HL-60/S4 (cell line): ENCODE data around the gene TLE3.

Experiments used
- in situ Hi-C: fragments of 300-500 bp; cut with MboI; formaldehyde crosslinking; loops from 2 replicates; pipeline ENCODE4 v1.14.3; 2022; ENCODE audit warnings: low sequenced_read_pairs

The TLE3 gene

GRCh38 chr15:70034141-70034540 lies 63.6 kb downstream of the TLE3 start:
- in situ Hi-C loops, result no loop called here

GRCh38 chr15:70033529-70034140 lies 64.1 kb downstream of the TLE3 start:
- in situ Hi-C loops, result no loop called here

DNA sequence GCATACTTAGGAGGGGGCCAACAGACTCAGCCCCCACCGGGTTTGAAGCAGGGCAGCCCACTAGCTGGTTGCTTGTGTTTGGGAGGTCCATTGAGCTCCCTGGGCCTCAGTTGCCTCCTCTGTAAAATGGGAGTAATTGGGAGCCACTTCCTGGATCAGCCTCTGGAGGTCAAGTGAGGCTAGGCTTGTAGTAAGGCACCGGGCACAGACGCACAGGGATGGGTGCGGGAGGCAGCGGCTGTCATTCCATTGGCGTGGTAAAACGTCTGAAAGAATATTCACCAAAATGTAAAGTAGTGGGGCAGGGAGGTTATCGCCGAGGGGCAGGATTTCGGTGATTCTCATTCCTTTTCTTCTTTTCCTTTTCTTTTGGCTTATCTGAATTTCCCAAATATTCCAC lies 64.6 kb downstream of the TLE3 start:
- in situ Hi-C loops, result no loop called here

DNA sequence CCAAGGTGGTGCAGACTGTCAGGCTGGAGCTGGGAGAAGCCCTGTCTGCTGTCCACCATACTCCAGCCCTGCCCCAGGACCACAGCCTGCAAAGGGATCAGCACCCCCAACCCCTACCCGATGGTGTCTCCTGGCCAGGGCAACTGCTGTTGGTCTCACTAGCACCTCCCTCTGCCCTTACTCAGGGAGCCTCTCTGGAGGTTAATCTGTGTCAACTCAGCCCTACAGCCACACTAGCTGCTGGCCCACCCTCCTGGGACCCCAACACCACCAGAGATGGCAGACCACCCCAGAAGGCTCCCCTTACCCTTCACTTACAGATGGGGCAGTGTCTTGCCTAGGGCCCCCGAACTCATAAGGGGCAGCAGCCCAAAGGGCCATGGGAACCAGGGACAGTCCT lies 65.2 kb downstream of the TLE3 start:
- in situ Hi-C loops, result no loop called here

- in situ Hi-C loops, result no loop called here
Observed at GRCh38 chr15:70031713-70032112, 66.0 kb downstream of the TLE3 start.

DNA sequence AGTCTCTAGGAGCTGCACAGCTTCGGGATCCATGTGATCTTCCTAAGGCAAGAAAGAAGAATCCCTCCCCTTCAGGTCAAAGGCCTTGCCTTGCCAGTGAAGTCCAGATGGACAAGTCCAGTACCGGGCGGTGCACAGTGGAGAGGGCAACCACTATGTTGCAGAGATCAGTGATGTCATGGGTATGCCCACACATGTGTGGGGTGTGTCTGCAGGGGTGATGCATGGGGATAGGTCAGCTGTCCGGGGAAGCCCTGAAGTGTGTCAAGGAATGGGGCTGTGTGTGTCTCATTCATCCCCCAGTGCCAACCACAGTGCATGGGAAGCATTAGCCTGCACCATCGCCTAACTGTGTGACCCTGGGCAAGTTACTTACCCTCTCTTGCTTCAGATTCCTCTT lies 66.5 kb downstream of the TLE3 start:
- in situ Hi-C loops, result no loop called here

DNA sequence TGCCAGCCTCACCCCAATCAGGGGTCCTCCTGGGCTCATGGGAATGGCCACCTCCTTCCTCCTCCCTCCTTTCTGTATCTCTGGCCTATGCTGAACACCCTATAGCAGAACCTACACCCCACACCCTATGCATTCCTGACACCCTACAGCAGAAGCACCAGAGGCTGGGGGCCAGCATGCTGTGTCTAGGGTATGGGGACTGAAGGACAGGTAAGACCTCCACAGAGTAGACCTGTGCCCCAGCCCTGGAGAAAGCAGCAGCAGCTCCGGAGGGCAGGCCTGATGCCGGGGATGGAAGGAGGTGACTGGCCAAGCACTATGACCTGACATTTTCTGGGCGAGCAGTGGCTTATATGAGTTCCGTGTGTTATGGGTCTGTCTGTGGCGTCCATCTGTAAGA lies 66.9 kb downstream of the TLE3 start:
- in situ Hi-C loops, result no loop called here

DNA sequence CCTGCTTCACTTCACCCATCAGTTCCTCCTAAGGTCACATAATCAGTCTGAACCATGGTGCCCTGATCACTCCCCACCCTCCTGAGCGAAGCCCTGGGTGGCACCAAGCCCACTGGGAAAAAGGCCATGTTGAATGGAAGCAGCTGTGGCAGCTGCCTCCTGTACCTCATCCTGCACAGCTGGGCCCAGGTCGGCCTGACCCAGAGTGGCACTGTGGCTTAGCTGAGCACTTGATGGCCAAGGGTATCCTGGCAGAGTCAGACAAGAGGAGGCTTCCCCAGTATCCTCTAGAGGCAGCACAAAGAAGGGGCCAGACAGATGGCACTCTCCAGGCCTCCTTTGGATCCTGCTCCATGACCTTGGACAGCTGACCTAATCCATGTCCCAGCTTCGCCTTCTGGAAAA lies 68.4 kb downstream of the TLE3 start:
- in situ Hi-C loops, result no loop called here

DNA sequence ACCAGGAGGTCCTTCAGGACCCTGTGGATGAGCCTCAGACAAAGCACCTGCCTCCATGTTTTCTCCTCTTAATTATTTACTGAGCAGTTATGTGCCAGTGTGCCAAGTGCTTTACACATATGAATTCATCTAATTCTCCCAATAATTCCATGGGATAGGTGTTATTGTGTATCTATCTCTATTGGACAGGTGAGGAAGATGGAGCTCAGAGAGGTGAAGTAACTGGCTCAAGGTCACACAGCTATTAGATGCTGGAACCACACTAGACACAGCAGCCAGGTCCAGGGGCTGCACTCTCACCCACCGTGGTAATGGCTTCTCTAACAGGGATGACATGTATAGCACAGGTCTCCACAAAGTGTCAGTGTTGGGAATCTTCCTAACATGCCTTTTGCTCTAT lies 70.2 kb downstream of the TLE3 start:
- in situ Hi-C loops, result no loop called here

- in situ Hi-C loops, result no loop called here
Observed at GRCh38 chr15:70026991-70027390, 70.7 kb downstream of the TLE3 start.

- in situ Hi-C loops, result no loop called here
Observed at GRCh38 chr15:70025413-70026296, 72.1 kb downstream of the TLE3 start.

DNA sequence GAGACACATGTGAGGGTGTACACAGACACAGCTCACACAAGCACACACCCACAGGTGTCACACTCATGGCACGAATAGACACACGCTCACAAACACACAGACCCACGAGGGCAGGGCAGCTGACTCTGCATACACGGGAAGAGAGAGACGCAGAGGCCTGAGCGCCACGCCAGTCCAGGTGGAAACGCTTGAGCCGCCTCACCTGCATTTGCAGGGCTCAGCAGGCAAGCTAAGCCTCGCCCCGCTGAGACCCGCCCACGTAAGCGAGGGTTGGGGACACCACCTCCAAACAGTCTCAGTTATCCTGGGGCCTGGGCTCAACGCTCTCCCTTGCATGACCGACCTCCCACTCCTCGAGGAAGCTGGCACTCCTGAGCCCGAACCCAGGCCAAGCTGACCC lies 73.2 kb downstream of the TLE3 start:
- in situ Hi-C loops, result no loop called here

GRCh38 chr15:70023769-70024491 lies 73.8 kb downstream of the TLE3 start:
- in situ Hi-C loops, result no loop called here

GRCh38 chr15:70023064-70023768 lies 74.5 kb downstream of the TLE3 start:
- in situ Hi-C loops, result no loop called here

GRCh38 chr15:70020229-70020628 lies 77.5 kb downstream of the TLE3 start:
- in situ Hi-C loops, result no loop called here

DNA sequence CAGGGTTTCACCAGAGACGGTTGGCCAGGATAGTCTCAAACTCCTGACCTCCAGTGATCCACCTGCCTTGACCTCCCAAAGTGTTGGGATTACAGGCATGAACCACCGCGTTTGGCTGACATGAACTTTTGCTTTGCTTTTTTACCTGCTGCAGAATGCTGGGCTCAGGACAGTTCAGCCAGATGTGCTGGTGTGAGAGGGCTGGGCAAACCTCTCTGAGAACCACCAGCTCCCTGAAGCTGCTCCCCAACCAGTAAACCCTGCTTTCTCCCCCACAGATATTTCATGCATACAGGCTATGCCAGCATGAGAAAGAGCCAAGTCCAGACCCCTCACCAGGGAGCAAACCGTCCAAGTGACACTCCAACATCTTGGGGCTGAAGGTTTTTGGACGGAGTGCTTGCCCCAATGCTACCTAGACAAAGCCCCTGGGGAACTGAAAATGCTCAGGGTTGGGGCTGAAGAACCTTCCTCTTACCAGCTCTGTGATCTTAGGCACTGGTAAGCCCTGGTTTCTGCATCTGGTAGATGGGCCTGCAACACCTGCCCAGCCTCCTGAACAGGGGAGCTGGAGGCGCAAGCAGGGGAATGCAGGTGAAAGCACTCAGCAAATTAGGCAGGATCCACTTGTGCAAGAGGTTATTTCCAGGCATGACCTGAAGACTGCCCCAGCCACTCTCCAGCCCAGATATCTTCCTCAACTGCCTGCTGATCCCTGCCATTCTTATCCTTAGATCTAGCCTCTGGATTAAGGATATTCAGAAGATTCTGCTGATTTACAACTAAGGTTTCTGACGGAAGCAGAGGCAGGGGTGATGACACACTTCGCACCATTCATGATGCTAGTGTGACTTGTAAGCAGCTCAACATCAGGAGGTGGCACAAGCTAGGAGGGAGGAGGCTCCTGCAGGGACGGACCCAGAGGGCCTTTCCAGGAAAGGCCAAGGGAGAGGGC lies 78.8 kb downstream of the TLE3 start:
- in situ Hi-C loops, result no loop called here

DNA sequence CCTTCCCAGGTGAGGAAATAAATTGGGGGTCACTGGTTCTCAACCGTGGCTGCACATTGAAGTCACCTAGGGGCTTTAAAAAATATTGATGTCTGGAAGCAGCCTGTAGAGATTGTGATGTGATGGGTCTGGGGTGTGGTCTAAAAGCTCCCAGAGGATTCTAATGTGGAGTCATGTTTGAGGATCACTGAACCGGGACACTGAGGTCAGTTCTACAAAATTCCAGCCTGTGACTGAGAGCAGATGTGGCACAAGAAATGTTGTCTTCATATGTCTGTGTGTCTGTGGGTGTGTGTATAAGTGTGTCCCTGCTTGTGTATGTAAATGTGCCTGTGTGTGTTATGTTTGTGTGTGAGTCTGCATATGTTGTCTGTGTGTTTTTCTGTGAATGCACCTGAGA lies 79.9 kb downstream of the TLE3 start:
- in situ Hi-C loops, result no loop called here

DNA sequence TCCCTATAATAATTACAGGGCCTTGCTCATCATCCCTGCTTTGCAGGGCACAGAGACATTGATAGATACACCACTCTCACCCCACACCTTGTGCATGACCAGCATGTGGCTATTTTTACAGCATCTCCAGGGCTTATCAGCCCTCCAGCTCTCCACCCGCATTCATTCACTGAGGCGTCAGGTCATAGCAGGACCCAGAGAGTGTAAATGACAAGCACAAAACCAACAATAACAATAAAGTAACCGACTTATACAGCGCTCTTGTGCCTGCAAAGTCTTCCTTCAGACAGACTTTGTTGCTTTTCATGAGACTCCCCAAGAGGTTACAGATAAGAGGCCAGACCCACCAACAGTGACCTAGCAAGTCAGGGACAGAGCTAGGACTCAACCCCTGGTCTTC lies 80.7 kb downstream of the TLE3 start:
- in situ Hi-C loops, result no loop called here

GRCh38 chr15:70016511-70016994 lies 81.2 kb downstream of the TLE3 start:
- in situ Hi-C loops, result no loop called here
